HCT116 (cell line): ENCODE results near the gene RREB1.

Experiments
- JUND ChIP-seq: IDR thresholded peaks from 2 replicates; pipeline ENCODE4 v1.6.1; 2012
- POLR2A ChIP-seq: IDR thresholded peaks from 2 replicates; pipeline ENCODE4 v1.7.0; 2011; ENCODE audit warnings: borderline replicate concordance; ENCODE audit not compliant: insufficient read depth, insufficient read length; ENCODE audit errors: extremely low read depth
- POLR2AphosphoS5 ChIP-seq: IDR thresholded peaks from 2 replicates; pipeline ENCODE4 v1.6.1; 2011; ENCODE audit warnings: mild to moderate bottlenecking, low read depth, low read length, moderate library complexity
- TF ChIP-seq, protein P1 (sequence below), 3 experiments: fragments of 200-600 bp in 1 of 3; sonication (generic) in 1 of 3; IDR thresholded peaks in 2 of 3; conservative IDR thresholded peaks in 1 of 3; 2 replicates each; pipeline ENCODE4 v1.5.1; 2012 to 2017; ENCODE audit warnings: low read depth in 2 of 3, low read length in 2 of 3, antibody characterized with exemption in 1 of 3, borderline replicate concordance in 1 of 3, control low read depth in 1 of 3, mild to moderate bottlenecking in 1 of 3, mixed read lengths in 1 of 3, mixed run types in 1 of 3, moderate library complexity in 1 of 3; ENCODE audit not compliant: insufficient read depth in 1 of 3

DNA sequence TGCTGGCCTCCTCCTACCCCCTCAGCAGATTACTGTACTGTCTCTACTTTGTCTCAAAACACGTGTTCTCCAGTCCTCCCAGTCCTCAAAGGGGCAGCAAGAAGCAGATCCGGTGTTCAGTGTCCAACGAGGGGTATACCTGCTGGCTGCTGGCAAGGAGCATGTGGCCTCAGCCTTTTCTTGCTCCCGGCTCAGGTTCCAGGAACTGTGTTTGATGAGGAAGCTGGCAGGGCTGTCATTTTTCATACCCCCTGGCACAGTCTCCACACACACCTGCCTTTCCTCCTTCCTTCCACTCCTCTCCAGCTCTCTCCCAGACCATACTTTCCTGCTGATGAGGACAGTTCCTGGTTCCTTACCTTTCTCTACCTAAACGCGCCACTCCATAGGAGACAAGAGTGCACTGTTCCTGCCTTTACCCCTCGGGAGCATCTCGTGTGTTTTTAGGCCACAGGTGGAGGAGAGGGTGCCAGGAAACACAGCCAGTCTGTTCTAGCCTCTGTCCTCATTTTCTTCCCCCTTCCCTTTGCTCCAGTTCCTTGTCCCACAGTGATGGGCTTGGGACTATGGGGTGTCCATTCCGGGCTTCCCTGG lies 128.0 kb downstream of the RREB1 start:
- TF ChIP-seq POLR2AphosphoS5 (peak; percentile 35; the same call in 1 of the 2 replicates), POLR2A (no peak), JUND (no peak)
- TF ChIP-seq, protein P1, sequence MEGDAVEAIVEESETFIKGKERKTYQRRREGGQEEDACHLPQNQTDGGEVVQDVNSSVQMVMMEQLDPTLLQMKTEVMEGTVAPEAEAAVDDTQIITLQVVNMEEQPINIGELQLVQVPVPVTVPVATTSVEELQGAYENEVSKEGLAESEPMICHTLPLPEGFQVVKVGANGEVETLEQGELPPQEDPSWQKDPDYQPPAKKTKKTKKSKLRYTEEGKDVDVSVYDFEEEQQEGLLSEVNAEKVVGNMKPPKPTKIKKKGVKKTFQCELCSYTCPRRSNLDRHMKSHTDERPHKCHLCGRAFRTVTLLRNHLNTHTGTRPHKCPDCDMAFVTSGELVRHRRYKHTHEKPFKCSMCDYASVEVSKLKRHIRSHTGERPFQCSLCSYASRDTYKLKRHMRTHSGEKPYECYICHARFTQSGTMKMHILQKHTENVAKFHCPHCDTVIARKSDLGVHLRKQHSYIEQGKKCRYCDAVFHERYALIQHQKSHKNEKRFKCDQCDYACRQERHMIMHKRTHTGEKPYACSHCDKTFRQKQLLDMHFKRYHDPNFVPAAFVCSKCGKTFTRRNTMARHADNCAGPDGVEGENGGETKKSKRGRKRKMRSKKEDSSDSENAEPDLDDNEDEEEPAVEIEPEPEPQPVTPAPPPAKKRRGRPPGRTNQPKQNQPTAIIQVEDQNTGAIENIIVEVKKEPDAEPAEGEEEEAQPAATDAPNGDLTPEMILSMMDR (IDR thresholded peaks at IDR 0.05 in 2 of 3, conservative IDR thresholded peaks at IDR 0.05 in 1 of 3; ENCODE audit: borderline replicate concordance in 1 of 3, insufficient read depth in 1 of 3, low read depth in 2 of 3, low read length in 2 of 3) = no peak
